ENCODE results near the gene RANBP9.

The RANBP9 gene

DNA sequence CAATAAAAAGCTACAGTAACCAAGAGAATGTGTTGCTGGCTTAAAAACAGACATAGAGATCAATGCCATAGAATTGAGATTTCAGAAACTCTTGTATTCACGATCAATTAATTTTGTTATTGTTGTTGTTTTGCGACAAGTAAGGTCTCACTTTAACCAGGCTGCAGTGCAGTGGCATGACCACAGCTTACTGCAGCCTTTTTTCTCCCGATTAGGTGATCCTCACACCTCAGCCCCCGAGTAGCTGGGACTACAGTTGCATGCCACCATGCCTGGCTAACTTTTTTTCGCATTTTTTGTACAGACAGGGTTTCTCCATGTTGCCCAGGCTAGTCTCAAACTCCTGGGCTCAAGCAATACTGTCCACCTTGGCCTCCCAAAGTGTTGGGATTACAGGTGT is 42.2 kb downstream of the RANBP9 start:
- in situ Hi-C loops (cut with HindIII; ENCODE audit: low sequenced_read_pairs) = no loop called here
- TF ChIP-seq, protein P1, sequence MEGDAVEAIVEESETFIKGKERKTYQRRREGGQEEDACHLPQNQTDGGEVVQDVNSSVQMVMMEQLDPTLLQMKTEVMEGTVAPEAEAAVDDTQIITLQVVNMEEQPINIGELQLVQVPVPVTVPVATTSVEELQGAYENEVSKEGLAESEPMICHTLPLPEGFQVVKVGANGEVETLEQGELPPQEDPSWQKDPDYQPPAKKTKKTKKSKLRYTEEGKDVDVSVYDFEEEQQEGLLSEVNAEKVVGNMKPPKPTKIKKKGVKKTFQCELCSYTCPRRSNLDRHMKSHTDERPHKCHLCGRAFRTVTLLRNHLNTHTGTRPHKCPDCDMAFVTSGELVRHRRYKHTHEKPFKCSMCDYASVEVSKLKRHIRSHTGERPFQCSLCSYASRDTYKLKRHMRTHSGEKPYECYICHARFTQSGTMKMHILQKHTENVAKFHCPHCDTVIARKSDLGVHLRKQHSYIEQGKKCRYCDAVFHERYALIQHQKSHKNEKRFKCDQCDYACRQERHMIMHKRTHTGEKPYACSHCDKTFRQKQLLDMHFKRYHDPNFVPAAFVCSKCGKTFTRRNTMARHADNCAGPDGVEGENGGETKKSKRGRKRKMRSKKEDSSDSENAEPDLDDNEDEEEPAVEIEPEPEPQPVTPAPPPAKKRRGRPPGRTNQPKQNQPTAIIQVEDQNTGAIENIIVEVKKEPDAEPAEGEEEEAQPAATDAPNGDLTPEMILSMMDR (IDR thresholded peaks at IDR 0.05; ENCODE audit: low read depth, low read length, missing control alignments) = no peak

DNA sequence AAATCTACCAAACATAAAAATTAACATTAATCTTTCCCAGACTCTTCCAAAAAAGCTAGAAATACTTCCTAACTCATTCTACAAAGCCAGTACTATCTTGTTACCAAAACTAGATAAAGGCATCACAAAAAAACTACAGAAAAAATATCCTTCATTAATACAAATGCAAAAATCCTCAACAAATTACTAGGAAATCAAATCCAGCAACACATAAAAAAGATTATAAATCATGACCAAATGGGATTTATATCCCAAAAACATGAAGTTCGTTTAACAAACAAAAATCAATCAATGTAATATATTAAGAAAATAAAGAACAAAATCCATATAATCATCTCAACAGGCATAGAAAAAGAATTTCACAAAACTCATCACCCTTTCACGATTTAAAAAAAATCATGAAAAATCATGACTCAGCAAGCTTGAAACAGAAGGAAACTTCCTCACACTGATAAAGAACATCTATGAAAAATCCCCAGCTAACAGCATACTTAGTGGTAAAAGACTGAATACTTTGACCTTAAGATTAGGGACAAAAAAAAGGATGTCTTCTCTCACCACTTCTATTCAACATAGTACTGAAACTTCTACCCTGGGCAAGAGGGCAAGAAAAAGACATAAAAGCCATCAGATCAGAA is 43.2 kb downstream of the RANBP9 start:
- in situ Hi-C loops (cut with HindIII; ENCODE audit: low sequenced_read_pairs) = no loop called here
- TF ChIP-seq, protein P1 (IDR thresholded peaks at IDR 0.05; ENCODE audit: low read depth, low read length, missing control alignments) = no peak
- DNase-seq (ENCODE audit: low read depth) = no peak

More for the DNA sequence above, 42.2 kb downstream of the RANBP9 start:
- no peak for DNase-seq (ENCODE audit: low read depth)
- H3K4me3 ChIP-seq (ENCODE audit: low read depth, low read length) = no peak overlapping the region

DNA sequence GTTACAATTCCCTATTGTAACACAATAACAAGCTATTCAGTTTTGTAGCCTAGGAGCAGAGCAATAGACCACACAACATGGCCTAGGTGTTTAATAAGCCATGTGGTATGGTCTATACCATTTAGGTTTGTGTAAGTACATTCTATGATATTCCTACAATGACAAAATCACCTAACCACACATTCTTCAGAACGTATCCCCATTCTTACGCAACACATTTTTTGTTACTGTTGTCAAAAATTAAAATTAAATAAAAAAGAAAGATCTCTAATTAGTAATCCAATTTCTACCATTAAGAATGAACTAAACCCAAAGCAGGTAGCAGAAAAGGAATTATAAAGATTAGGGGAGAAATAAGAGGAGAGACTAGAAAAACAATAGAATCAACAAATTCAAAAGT is 44.0 kb downstream of the RANBP9 start:
- TF ChIP-seq, protein P1 (IDR thresholded peaks at IDR 0.05; ENCODE audit: low read depth, low read length, missing control alignments) = no peak
- no peak for DNase-seq (ENCODE audit: low read depth)
- no peak overlapping the region for H3K4me3 ChIP-seq (ENCODE audit: low read depth, low read length)
- in situ Hi-C loops (cut with HindIII; ENCODE audit: low sequenced_read_pairs) = no loop called here

More for the DNA sequence above, 43.2 kb downstream of the RANBP9 start:
- H3K4me3 ChIP-seq (ENCODE audit: low read depth, low read length) = no peak overlapping the region

DNA sequence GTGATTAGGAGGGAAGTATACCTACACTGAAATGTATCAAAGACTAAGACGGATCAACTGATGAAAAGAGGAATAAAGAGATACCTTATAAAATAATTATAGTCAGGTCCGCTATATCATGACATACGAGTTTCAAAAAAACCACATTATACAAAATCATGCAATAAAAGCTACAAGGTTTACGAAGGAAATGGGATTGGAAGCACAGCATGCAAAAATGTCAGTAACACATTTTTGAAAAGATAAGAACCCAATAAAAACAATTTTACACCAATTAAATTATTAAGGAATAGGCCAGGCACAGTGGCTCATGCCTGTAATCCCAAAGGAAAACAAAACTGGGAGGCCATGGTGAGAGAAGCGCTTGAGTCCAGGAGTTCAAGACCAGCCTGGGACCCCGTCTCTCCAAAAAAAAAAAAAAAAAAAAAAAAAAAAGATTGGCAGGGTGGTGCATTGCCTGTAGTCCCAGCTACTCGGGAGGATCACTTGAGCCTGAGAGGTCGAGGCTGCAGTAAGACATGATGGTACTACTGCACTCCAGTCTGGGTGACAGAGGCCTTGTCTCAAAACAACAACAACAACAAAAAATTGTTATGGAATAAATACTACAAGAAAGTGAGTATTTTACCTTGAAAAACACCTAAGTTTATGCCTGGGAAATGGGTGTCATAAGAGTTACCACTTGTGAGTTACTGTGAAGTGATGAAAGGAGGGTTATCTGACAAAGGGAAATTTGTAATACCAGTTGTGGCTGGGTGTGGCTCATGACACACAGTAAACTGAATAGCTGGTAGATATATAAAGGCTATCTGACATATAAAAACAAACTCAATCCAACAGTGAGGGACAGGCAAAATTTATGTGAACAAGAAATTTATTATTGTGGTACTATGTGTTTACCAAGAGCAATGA is 45.2 kb downstream of the RANBP9 start:
- DNase-seq (ENCODE audit: low read depth) = no peak
- H3K4me3 ChIP-seq (ENCODE audit: low read depth, low read length) = no peak overlapping the region
- in situ Hi-C loops (cut with HindIII; ENCODE audit: low sequenced_read_pairs) = no loop called here
- TF ChIP-seq, protein P1 (IDR thresholded peaks at IDR 0.05; ENCODE audit: low read depth, low read length, missing control alignments) = no peak

DNA sequence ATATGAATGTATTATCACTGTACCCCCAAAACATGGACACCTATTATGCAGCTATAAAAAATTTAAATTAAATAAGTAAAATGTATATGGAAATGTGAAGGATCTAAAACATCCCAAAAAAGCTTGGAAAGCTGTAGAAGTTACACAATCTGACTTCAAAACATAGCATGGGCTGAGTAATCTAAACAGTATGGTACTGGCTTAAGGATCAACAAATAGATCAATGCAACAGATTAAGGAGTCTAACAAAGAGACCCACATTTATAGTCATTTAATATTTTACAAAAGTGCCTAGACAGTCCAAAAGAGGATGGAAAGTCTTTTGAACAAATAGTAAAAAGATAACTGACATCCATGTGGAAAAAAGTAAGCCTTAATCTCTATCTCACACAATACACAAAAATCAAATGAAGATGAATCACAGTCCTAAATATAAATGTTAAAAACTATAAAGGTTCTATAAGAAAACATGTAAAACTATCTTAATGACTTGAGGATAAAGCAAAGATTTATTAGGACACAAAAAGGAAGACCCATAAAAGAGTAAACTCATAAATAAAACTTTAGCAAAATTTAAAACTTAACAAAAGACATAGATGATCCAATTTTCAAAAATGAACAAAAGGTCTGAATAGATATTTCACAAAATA is 46.8 kb downstream of the RANBP9 start:
- no peak for DNase-seq (ENCODE audit: low read depth)
- no peak overlapping the region for H3K4me3 ChIP-seq (ENCODE audit: low read depth, low read length)
- TF ChIP-seq, protein P1 (IDR thresholded peaks at IDR 0.05; ENCODE audit: low read depth, low read length, missing control alignments) = no peak
- in situ Hi-C loops (cut with HindIII; ENCODE audit: low sequenced_read_pairs) = no loop called here

DNA sequence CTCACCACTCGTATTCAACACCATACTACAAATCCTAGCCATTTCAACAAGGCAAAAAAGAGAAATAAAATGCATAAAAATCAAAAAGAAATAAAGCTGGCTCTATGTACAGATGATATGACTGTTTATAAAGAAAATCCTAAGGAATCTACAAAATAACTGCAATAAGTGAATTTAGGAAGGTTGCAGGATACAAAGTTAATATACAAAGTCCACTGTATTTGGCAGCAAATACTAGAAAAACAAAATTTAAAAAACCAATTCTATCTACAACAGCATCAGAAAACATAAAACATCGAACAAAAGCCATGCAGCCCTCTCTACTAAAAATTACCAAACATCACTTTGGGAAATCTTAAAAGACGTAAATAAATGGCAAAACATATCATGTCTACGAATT is 47.6 kb downstream of the RANBP9 start:
- no peak for DNase-seq (ENCODE audit: low read depth)
- TF ChIP-seq, protein P1 (IDR thresholded peaks at IDR 0.05; ENCODE audit: low read depth, low read length, missing control alignments) = no peak
- in situ Hi-C loops (cut with HindIII; ENCODE audit: low sequenced_read_pairs) = no loop called here
- H3K4me3 ChIP-seq (ENCODE audit: low read depth, low read length) = no peak overlapping the region

All from astrocyte of the cerebellum (primary cell).